HPDE6-E6E7 (cell line): ENCODE results near the gene CGB5.
"Not testable (repeated sequence)": the region's sequence is repeated elsewhere in the genome, so short reads cannot be mapped to it uniquely, and the experiment has no call there.

Source experiments
- DNase-seq: peaks from one replicate; pipeline ENCODE4 v3.0.0; 2011; ENCODE audit warnings: missing footprints; ENCODE audit errors: extremely low spot score

CGB5 gene

DNA sequence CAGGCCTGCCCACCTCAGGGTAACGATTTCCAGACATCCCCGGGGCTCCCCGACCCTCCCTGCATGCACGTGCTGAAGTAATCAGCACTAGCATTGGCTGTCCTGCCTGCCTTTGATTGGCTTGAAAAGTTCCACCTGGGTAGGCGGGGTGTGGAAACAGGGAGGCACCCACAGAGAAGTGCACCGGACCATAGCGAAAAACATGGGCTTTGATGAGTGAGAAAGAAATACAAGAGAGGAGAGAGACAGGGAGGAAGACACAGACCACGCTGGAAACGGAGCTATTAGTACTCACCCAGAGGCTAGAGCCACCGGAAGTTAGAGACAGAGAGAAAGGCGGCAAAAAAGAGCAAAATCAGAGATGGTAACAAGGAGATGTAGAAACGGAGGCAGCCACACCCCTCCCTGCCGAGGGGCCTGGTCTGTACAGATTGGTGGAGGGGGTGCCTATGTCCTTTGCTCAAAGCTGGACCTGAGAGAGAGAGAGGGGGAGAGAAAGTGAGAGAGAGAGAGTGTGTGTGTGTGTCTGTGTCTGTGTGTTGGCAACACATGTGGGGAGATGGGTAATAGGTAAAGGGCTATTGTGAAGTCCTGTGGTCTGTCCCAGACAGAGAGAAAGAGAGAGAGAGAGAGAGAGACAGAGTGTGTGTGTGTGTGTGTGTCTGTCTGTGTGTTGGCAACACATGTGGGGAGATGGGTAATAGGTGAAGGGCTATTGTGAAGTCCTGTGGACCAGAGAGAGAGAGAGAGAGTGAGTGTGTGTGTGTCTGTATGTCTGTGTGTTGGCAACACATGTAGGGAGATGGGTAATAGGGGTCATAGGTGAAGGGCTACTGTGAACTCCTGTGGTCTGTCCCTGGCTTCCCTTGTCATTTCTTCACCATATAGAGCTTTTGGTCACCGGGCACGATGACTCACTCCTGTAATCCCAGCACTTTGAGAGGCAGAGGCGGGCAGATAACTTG, 22.4 kb upstream of the CGB5 start:
- DNase-seq: no peak

DNA sequence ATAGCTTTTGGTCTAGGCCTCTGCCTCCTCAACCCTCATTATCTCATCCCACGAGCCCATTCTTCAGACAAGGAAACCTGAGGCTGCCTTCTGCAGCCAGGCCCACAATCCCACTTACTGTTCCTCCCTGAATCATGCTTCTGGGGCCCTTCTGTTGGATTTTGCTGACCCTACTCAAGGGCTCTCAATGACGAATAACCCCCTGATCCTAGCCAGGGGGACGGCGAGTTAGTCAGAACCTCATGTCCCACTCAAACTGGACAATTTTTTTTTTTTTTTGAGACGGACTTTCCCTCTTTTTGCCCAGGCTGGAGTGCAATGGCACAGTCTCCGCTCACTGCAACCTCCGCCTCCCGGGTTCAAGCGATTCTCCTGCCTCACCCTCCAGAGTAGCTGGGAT, 21.5 kb upstream of the CGB5 start:
- no peak for DNase-seq

DNA sequence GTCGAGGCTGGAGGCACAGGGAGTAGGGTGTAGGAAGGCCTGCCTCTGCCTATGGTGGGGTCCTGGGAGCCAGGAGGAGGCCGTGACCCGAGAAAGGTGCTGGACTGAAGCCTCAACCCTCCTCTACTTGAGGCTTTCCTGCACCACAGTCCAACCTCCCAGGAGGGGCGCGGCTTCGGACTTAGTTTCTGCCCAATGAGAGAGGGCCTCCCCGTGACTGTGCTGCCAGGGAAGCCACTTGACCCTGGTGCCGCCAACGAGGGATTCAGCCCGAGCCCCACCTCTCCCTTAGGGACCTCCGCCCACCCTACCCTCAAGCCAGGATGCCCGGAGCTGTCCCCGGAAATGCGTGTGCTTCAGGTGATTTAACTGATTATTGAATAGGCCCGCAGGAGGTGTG, 19.4 kb upstream of the CGB5 start, which contains the start of gene CGB3:
Gene CGB3 (minus strand): TSS at position 101 of the 400 bp plus-strand sequence. CDS start 362 bp downstream, outside the sequence.
- DNase-seq: not testable (repeated sequence)

DNA sequence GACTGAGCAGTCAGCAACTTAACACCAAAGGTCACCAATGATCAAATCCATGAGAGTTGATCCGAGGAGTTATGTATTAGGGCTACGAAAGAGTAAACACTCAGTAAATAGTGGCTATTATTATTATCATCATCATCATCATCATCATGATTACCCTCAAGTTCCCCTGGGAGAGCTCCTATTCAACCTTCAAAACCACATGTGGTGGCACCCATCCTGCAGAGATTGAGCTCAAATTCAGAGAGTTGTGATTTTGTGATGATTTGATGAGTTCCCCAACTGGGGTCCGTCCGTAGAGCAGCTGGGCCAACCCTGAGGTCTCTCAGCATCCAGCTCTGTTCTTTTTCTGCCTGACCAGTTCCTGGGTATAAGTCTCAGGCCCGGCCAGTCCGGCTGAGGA, 18.6 kb upstream of the CGB5 start:
- not testable (repeated sequence) for DNase-seq

DNA sequence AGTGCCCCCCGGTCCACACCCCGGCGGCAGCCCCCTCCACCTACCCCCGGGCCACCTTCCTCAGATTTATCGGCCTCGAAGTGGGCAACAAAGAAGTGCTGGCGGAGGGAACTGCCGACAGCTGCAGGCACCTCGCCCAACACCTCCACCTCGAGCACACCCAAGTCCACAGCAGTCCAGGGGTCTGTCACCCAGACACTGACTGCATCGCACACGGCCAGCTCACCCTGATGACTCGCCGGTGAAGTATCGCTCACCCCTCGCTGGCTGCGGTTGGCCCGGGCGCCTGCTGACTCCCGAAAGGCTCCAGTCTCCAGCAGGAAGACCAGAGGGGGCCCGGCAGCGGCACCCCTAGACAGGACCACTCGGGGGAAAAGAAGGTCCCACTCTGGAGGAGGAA, 18.0 kb upstream of the CGB5 start:
- not testable (repeated sequence) for DNase-seq

DNA sequence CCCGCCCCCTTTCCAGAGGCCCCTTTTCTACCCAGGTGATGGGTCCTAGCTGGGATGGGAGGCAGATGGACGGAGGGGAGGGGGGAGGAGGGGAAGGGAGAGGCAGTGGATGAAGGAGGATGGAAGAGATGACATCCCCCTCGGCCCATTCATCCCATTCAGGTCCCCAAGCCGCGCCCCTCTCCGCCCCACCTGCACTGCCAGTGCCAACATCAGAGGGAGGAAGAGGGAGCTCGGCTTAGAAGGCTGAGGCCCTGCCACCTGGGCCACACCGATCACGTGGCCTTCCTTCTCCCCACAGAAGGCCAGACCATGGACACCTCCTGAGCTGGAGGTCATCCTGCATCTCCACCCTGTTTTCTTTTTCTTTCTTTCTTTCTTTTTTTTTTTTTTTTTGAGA, 15.0 kb upstream of the CGB5 start:
- not testable (repeated sequence) for DNase-seq

DNA sequence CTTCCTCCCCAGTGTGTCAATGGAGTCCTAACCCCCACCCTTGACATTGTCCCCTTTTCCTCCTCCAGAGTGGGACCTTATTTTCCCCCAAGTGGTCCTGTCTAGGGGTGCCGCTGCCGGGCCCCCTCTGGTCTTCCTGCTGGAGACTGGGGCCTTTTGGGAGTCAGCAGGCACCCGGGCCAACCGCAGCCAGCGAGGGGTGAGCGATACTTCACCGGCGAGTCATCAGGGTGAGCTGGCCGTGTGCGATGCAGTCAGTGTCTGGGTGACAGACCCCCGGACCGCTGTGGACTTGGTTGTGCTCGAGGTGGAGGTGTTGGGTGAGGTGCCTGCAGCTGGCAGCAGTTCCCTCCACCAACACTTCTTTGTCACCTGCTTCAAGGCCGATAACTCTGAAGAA, 13.9 kb upstream of the CGB5 start:
- DNase-seq: not testable (repeated sequence)

DNA sequence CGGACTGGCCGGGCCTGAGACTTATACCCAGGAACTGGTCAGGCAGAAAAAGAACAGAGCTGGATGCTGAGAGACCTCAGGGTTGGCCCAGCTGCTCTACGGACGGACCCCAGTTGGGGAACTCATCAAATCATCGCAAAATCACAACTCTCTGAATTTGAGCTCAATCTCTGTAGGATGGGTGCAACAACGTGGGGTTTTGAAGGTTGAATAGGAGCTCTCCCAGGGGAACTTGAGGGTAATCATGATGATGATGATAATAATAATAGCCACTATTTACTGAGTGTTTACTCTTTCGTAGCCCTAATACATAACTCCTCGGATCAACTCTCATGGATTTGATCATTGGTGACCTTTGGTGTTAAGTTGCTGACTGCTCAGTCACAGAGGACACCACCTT, 13.3 kb upstream of the CGB5 start:
- not testable (repeated sequence) for DNase-seq

DNA sequence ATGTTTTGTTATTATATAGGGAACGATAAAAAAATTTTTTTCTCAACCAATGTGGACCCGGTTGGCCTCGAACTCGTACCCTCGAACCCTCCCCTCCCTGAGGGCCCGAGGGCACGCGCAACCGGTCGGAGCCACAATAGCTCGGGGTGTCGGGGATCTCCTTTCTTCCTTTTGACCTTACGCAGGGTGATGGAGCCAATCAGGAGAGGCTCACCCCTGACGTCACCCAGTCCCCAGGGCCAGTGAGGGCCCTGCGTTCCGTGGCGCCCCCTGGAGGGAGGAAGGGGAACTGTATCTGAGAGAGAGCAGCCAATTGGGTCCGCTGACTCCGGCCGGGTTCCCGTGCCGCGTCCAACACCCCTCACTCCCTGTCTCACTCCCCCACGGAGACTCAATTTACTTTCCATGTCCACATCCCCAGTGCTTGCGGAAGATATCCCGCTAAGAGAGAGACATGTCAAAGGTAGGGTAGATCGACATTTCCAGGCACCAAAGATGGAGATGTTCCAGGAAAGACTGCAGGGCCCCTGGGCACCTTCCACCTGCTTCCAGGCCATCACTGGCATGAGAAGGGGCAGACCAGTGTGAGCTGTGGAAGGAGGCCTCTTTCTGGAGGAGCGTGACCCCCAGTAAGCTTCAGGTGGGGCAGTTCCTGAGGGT, 11.9 kb upstream of the CGB5 start, which contains the start of gene CGB2:
Gene CGB2 (plus strand): TSS at position 249 of the 660 bp plus-strand sequence. CDS start 206 bp downstream, at position 455.
- DNase-seq: not testable (repeated sequence)

DNA sequence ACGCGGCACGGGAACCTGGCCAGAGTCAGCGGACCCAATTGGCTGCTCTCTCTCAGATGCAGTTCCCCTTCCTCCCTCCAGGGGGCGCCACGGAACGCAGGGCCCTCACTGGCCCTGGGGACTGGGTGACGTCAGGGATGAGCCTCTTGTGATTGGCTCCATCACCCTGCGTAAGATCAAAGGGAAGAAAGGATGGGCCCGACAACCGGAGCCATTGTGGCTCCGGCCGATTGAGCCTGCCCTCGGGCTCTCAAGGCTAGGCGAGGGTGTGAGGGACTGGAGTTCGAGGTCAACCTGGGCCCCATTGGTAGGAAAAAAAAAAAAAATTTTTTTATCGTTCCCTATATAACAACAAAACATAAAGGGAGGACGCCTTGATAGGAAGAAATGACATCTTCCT, 6.8 kb upstream of the CGB5 start, which contains the start of gene CGB1:
Gene CGB1 (minus strand): TSS at position 81 of the 400 bp plus-strand sequence. CDS start 184 bp downstream, outside the sequence.
- not testable (repeated sequence) for DNase-seq

DNA sequence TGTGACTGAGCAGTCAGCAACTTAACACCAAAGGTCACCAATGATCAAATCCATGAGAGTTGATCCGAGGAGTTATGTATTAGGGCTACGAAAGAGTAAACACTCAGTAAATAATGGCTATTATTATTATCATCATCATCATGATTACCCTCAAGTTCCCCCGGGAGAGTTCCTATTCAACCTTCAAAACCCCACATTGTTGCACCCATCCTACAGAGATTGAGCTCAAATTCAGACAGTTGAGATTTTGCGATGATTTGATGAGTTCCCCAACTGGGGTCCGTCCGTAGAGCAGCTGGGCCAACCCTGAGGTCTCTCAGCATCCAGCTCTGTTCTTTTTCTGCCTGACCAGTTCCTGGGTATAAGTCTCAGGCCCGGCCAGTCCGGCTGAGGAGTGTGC, 5.5 kb upstream of the CGB5 start:
- not testable (repeated sequence) for DNase-seq

DNA sequence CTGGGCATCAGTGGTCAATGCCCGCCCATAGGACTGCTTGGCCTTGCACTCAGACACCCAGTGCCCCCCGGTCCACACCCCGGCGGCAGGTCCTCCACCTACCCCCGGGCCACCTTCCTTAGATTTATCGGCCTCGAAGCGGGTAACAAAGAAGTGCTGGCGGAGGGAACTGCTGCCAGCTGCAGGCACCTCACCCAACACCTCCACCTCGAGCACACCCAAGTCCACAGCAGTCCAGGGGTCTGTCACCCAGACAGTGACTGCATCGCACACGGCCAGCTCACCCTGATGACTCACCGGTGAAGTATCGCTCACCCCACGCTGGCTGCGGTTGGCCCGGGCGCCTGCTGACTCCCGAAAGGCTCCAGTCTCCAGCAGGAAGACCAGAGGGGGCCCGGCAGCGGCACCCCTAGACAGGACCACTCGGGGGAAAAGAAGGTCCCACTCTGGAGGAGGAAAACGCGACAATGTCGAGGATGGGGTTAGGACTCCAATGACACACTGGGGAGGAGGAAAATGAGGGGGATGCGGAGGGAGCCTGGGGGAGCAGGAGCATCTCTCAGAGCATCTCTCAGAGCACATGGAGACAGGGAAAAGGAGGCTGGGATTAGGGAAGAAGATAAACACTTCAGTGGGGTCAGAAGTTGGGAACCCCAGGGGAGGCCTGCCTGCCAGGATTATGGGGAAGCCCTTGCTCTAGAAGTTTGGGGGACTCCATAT, 4.9 kb upstream of the CGB5 start:
- not testable (repeated sequence) for DNase-seq

DNA sequence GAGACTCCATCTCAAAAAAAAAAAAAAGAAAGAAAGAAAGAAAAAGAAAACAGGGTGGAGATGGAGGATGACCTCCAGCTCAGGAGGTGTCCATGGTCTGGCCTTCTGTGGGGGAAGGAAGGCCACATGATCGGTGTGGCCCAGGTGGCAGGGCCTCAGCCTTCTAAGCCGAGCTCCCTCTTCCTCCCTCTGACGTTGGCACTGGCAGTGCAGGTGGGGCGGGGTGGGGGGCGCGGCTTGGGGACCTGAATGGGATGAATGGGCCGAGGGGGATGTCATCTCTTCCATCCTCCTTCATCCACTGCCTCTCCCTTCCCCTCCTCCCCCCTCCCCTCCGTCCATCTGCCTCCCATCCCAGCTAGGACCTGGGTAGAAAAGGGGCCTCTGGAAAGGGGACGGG, 3.9 kb upstream of the CGB5 start:
- not testable (repeated sequence) for DNase-seq

DNA sequence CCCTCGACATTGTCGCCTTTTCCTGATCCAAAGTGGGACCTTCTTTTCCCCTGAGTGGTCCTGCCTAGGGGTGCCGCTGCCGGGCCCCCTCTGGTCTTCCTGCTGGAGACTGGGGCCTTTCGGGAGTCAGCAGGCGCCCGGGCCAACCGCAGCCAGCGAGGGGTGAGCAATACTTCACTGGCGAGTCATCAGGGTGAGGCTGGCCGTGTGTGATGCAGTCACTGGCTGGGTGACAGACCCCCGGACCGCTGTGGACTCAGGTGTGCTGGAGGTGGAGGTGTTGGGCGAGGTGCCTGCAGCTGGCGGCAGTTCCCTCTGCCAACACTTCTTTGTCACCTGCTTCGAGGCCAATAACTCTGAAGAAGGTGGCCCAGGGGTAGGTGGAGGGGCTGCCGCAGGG, 1.5 kb upstream of the CGB5 start:
- DNase-seq: no peak

DNA sequence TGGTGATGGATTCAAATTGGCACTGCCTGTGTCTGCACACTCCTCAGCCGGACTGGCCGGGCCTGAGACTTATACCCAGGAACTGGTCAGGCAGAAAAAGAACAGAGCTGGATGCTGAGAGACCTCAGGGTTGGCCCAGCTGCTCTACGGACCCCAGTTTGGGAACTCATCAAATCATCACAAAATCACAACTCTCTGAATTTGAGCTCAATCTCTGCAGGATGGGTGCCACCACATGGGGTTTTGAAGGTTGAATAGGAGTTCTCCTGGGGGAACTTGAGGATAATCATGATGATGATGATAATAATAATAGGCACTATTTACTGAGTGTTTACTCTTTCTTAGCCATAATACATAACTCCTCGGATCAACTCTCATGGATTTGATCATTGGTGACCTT, 982 bp upstream of the CGB5 start:
- not testable (repeated sequence) for DNase-seq

DNA sequence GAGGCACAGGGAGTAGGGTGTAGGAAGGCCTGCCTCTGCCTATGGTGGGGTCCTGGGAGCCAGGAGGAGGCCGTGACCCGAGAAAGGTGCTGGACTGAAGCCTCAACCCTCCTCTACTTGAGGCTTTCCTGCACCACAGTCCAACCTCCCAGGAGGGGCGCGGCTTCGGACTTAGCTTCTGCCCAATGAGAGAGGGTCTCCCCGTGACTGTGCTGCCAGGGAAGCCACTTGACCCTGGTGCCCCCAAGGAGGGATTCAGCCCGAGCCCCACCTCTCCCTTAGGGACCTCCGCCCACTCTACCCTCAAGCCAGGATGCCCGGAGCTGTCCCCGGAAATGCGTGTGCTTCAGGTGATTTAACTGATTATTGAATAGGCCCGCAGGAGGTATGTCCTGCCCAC, 5.4 kb downstream of the CGB5 start, which contains the start of gene CGB8:
Gene CGB8 (minus strand): TSS at position 101 of the 400 bp plus-strand sequence. CDS start 372 bp downstream, outside the sequence.
- DNase-seq: not testable (repeated sequence)

DNA sequence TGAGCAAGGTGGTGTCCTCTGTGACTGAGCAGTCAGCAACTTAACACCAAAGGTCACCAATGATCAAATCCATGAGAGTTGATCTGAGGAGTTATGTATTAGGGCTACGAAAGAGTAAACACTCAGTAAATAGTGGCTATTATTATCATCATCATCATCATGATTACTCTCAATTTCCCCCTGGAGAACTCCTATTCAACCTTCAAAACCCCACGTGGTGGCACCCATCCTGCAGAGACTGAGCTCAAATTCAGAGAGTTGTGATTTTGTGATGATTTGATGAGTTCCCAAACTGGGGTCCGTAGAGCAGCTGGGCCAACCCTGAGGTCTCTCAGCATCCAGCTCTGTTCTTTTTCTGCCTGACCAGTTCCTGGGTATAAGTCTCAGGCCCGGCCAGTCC, 6.2 kb downstream of the CGB5 start:
- DNase-seq: not testable (repeated sequence)

DNA sequence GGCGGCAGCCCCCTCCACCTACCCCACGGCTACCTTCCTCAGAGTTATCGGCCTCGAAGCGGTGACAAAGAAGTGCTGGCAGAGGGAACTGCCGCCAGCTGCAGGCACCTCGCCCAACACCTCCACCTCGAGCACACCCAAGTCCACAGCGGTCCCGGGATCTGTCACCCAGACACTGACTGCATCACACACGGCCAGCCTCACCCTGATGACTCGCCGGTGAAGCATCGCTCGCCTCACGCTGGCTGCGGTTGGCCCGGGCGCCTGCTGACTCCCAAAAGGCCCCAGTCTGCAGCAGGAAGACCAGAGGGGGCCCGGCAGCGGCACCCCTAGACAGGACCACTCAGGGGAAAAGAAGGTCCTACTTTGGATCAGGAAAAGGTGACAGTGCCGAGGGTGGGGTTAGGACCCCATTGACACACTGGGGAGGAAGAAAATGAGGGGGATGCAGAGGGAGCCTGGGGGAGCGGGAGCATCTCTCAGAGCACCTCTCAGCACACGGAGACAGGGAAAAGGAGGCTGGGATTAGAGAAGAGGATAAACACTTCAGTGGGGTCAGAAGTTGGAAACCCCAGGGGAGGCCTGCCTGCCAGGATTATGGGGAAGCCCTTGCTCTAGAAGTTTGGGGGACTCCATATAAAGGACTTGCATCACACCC, 6.9 kb downstream of the CGB5 start:
- DNase-seq: peak; percentile 71

DNA sequence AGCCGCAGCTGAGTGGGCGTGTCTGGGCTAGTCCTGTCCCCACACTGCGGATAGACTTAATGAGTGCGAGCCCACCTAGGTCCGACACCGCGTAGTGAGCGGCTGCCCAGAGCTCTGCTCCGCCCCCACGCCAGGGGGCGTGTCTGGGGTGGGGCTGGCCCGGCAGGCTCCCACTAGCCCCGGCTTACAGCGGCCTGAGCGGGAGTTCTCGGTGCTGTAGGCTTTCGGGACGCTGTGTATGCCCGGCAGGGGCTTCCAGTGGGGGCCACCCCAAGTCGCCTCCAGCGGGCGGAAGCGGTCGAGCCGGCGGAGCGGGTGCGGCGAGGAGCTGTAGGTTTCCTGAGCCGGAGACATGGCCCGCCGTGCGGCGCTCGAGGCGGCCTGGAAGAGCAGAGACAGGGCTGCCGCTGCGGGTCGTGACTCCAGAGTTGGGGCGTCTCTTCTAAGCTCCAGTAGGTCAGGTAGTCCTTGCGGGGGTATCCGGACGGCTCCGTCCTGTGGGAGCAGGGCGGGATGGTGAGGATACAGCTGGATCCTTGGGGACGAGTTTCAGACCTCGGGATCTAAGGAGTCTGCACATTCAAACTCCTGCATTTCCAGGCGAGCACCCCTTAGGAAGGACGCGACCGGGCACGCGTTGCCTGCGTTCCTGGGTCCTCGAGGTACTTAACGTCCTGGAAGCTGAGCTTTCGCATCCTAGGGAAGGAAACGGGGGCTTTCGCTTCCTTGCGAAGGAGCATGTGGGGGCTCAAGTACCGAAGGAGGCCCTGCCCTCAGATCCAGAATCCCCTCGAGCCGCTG, 12.7 kb downstream of the CGB5 start:
- DNase-seq: peak; percentile 63

DNA sequence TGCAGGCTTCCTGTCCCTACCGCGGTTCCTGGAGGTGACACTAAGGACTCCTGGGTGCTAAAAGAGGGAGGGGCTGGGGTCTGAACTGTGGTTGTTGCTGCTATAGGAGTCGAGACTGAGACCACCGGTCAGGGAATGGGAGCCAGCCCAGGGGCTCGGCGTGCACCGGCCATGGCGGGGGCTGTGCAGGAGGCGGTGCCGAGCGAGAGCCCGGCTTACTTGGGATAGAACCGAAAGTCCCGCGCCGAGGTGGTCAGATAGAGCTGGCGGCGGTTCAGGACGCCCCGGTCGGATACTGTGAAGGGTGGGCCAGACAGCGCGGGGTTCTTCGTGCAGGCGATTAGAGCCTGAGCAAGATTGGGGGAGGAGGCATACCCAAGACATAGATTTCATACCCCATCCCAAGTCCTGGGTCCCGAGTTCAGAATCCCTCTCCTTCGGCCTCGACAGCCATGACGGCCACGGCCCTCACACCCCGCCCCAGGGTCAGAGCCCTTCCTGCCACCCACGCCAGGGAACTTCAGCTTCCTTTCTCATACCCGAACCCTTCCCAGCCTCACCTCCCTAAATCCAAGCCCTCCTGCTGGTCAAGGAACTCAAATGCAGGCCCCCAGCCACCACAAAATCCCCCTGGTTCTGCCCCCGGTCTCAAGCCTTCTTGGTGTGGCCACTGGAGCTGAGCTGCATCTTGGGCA, 13.4 kb downstream of the CGB5 start:
- DNase-seq: not testable (repeated sequence)
